H9 (cell line): ENCODE data around the gene CCDC69. TPM values are rescaled to one million over a fixed set of nuclear protein-coding genes. Genes with fewer than 3 reads are reported as not detected.

Source experiments
- DNase-seq: peaks from one replicate; pipeline ENCODE4 v3.0.0-alpha.2; 2017
- H2AFZ ChIP-seq: one replicate; pipeline ENCODE4 v1.6.1; 2013; ENCODE audit warnings: mild to moderate bottlenecking, low read length, control low read depth, moderate library complexity
- H2AK5ac ChIP-seq: 2 replicates; pipeline ENCODE4 v1.6.1; 2013; ENCODE audit warnings: low read length, control low read depth, mixed read lengths; ENCODE audit not compliant: insufficient read length
- H2BK120ac ChIP-seq: one replicate; pipeline ENCODE4 v1.6.1; 2013; ENCODE audit warnings: low read depth, mild to moderate bottlenecking, low read length, control low read depth, inconsistent platforms; ENCODE audit not compliant: poor library complexity, severe bottlenecking
- H2BK12ac ChIP-seq: 2 replicates; pipeline ENCODE4 v1.6.1; 2013; ENCODE audit warnings: low read length, control low read depth, mixed read lengths, low read depth; ENCODE audit not compliant: insufficient read length
- H2BK15ac ChIP-seq: 2 replicates; pipeline ENCODE4 v1.6.1; 2013; ENCODE audit warnings: low read depth, low read length, control low read depth
- H2BK20ac ChIP-seq: one replicate; pipeline ENCODE4 v1.6.1; 2013; ENCODE audit warnings: low read depth, mild to moderate bottlenecking, low read length, control low read depth, inconsistent platforms; ENCODE audit not compliant: poor library complexity, severe bottlenecking
- H2BK5ac ChIP-seq: 2 replicates; pipeline ENCODE4 v1.6.1; 2013; ENCODE audit warnings: low read length, control low read depth, mixed read lengths; ENCODE audit not compliant: insufficient read length
- H3K14ac ChIP-seq: 2 replicates; pipeline ENCODE4 v1.6.1; 2013; ENCODE audit warnings: low read length, control low read depth; ENCODE audit not compliant: insufficient read depth
- H3K18ac ChIP-seq: 2 replicates; pipeline ENCODE4 v1.6.1; 2013; ENCODE audit warnings: low read depth, mild to moderate bottlenecking, mixed read lengths, low read length, control low read depth; ENCODE audit not compliant: insufficient read length
- H3K23ac ChIP-seq: 2 replicates; pipeline ENCODE4 v1.6.1; 2013; ENCODE audit warnings: low read length, control low read depth, mixed read lengths, low read depth; ENCODE audit not compliant: insufficient read length
- H3K23me2 ChIP-seq: 2 replicates; pipeline ENCODE4 v1.6.1; 2013; ENCODE audit warnings: low read depth, mild to moderate bottlenecking, mixed read lengths, low read length, control low read depth; ENCODE audit not compliant: insufficient read length, poor library complexity, severe bottlenecking
- H3K27ac ChIP-seq: 2 replicates; pipeline ENCODE4 v1.5.1; 2013; ENCODE audit warnings: low read length, control low read depth, mixed read lengths, low read depth; ENCODE audit not compliant: insufficient read length
- H3K27me3 ChIP-seq: 2 replicates; pipeline ENCODE4 v1.6.1; 2013; ENCODE audit warnings: low read length, control low read depth, inconsistent platforms; ENCODE audit not compliant: insufficient read depth
- H3K4ac ChIP-seq: 2 replicates; pipeline ENCODE4 v1.6.1; 2013; ENCODE audit warnings: low read depth, mild to moderate bottlenecking, control low read depth, inconsistent platforms, low read length, moderate library complexity
- H3K4me1 ChIP-seq: 2 replicates; pipeline ENCODE4 v1.6.1; 2013; ENCODE audit warnings: low read length, control low read depth, inconsistent platforms; ENCODE audit not compliant: insufficient read depth
- H3K4me2 ChIP-seq: 2 replicates; pipeline ENCODE4 v1.6.1; 2013; ENCODE audit warnings: low read length, control low read depth, mixed read lengths; ENCODE audit not compliant: insufficient read length, insufficient read depth
- H3K56ac ChIP-seq: 2 replicates; pipeline ENCODE4 v1.6.1; 2013; ENCODE audit warnings: low read depth, mild to moderate bottlenecking, mixed read lengths, low read length, control low read depth; ENCODE audit not compliant: insufficient read length
- H3K79me1 ChIP-seq: 2 replicates; pipeline ENCODE4 v1.6.1; 2013; ENCODE audit warnings: low read depth, mild to moderate bottlenecking, moderate library complexity, low read length, control low read depth, inconsistent platforms; ENCODE audit not compliant: insufficient read depth, poor library complexity, severe bottlenecking
- H3K79me2 ChIP-seq: 2 replicates; pipeline ENCODE4 v1.6.1; 2013; ENCODE audit warnings: low read length, control low read depth, inconsistent platforms; ENCODE audit not compliant: insufficient read depth
- H3K9ac ChIP-seq: 2 replicates; pipeline ENCODE4 v1.6.1; 2013; ENCODE audit warnings: low read length, control low read depth, mixed read lengths; ENCODE audit not compliant: insufficient read length; ENCODE audit errors: extremely low read depth
- H3K9me3 ChIP-seq: one replicate; pipeline ENCODE4 v1.6.1; 2013; ENCODE audit warnings: low read depth, low read length, inconsistent platforms; ENCODE audit not compliant: control insufficient read depth
- H3T11ph ChIP-seq: one replicate; pipeline ENCODE4 v1.6.1; 2013; ENCODE audit warnings: mild to moderate bottlenecking, low read length, control low read depth, inconsistent platforms
- H4K20me1 ChIP-seq: one replicate; pipeline ENCODE4 v1.6.1; 2013; ENCODE audit not compliant: control insufficient read depth, insufficient read length, insufficient read depth
- H4K5ac ChIP-seq: 2 replicates; pipeline ENCODE4 v1.6.1; 2013; ENCODE audit warnings: low read depth, mild to moderate bottlenecking, mixed read lengths, low read length, control low read depth; ENCODE audit not compliant: insufficient read length
- H4K8ac ChIP-seq: replicated peaks from 2 replicates; pipeline ENCODE4 v1.6.1; 2013; ENCODE audit warnings: low read length, control low read depth, mixed read lengths, low read depth; ENCODE audit not compliant: insufficient read length
- H4K91ac ChIP-seq: 2 replicates; pipeline ENCODE4 v1.6.1; 2013; ENCODE audit warnings: low read depth, mild to moderate bottlenecking, moderate library complexity, mixed read lengths, low read length, control low read depth; ENCODE audit not compliant: insufficient read length
- H3K27ac Mint-ChIP-seq, 3 experiments: 2 replicates in 2 of 3; 3 replicates in 1 of 3; pipeline ENCODE4 v1.8.0; 2020 to 2021; ENCODE audit warnings: mixed read lengths in 3 of 3, mild to moderate bottlenecking in 1 of 3, moderate library complexity in 1 of 3
- H3K27me3 Mint-ChIP-seq: 2 replicates; pipeline ENCODE4 v1.8.0; 2021; ENCODE audit warnings: low read depth, mild to moderate bottlenecking, moderate library complexity, mixed read lengths
- H3K36me3 Mint-ChIP-seq, 3 experiments: 2 replicates in 2 of 3; 3 replicates in 1 of 3; pipeline ENCODE4 v1.8.0; 2020 to 2021; ENCODE audit warnings: low read depth in 3 of 3, mixed read lengths in 3 of 3; ENCODE audit not compliant: insufficient read depth in 1 of 3
- H3K4me1 Mint-ChIP-seq, 2 experiments: 2 replicates each; pipeline ENCODE4 v1.8.0; 2020; ENCODE audit warnings: mixed read lengths in 2 of 2
- H3K4me3 Mint-ChIP-seq, 2 experiments: 2 replicates in 1 of 2; 3 replicates in 1 of 2; pipeline ENCODE4 v1.8.0; 2020 to 2021; ENCODE audit warnings: mild to moderate bottlenecking in 2 of 2, mixed read lengths in 2 of 2, moderate library complexity in 1 of 2
- H3K9me3 Mint-ChIP-seq, 2 experiments: 2 replicates in 1 of 2; 3 replicates in 1 of 2; pipeline ENCODE4 v1.8.0; 2020; ENCODE audit warnings: mild to moderate bottlenecking in 2 of 2, mixed read lengths in 2 of 2, moderate library complexity in 1 of 2
- CTCF ChIP-seq: fragments of 200-600 bp; sonication (generic); conservative IDR thresholded peaks from 3 replicates; pipeline ENCODE4 v1.8.0; 2021; ENCODE audit warnings: antibody characterized with exemption, mild to moderate bottlenecking
- WGBS: extraction: QIAGEN DNeasy Blood & Tissue Kit; methylation state at CpG from one replicate; pipeline ENCODE4 v1.1.7; 2013; ENCODE audit warnings: missing lambda C conversion rate, low lambda C conversion rate, mixed read lengths; ENCODE audit not compliant: insufficient read length; ENCODE audit errors: extremely low coverage; 5-methylcytosine and 5-hydroxymethylcytosine counted together
- total RNA-seq: library from RNA; stranded (reverse); gene quantifications from 2 replicates; pipeline ENCODE4 v1.2.1, GENCODE V29; 2021

The CCDC69 gene
- total RNA-seq, 1 experiment from 2014 or later: 5.3 TPM

GRCh38 chr5:151262532-151262931, 38.6 kb upstream of the CCDC69 start:
- H3K79me2 ChIP-seq: no peaks in the 10 kb centered on the region
- H3K4me1 Mint-ChIP-seq: peaks cover 10 to 14% of the 10 kb centered on the region in 2 experiments
- no peak overlapping the region for H3T11ph ChIP-seq
- H2BK15ac ChIP-seq: no peak overlapping the region
- no peak overlapping the region for H4K91ac ChIP-seq
- TF ChIP-seq CTCF: no peak
- H3K9me3 ChIP-seq: no peaks in the 10 kb centered on the region
- H2BK20ac ChIP-seq: no peak overlapping the region
- no peaks in the 10 kb centered on the region for H3K27me3 Mint-ChIP-seq
- no peak overlapping the region for H4K5ac ChIP-seq
- H3K4me3 Mint-ChIP-seq: no peak overlapping the region
- no peak overlapping the region for H2BK12ac ChIP-seq
- H2AFZ ChIP-seq: no peak overlapping the region
- H3K4ac ChIP-seq: no peak overlapping the region
- H3K9me3 Mint-ChIP-seq: no peaks in the 10 kb centered on the region
- no peak overlapping the region for H2BK5ac ChIP-seq
- peaks cover 12 to 18% (median 15%) of the 10 kb centered on the region in 3 experiments for H3K36me3 Mint-ChIP-seq
- H4K8ac ChIP-seq: no peak overlapping the region
- H2AK5ac ChIP-seq: no peak overlapping the region
- H3K9ac ChIP-seq: no peak overlapping the region
- no peak overlapping the region for H3K56ac ChIP-seq
- H3K18ac ChIP-seq: no peak overlapping the region
- peaks cover 3% of the 10 kb centered on the region; the same call in 1 of the 2 replicates for H3K4me1 ChIP-seq
- no peak overlapping the region for H3K14ac ChIP-seq
- no peaks in the 10 kb centered on the region for H3K79me1 ChIP-seq
- DNase-seq: no peak
- no peak overlapping the region for H3K23ac ChIP-seq
- H3K27me3 ChIP-seq: no peaks in the 10 kb centered on the region
- H3K4me2 ChIP-seq: no peak overlapping the region
- H4K20me1 ChIP-seq: no peaks in the 10 kb centered on the region
- no peaks in the 10 kb centered on the region for H3K23me2 ChIP-seq
- WGBS: no CpG with 5 or more reads among the region's 3 CpGs
- no peak overlapping the region for H3K27ac ChIP-seq
- H3K27ac Mint-ChIP-seq: peak overlapping the region in 1 of 3 experiments; percentile 29; a peak in 1 of 7 replicates
- no peak overlapping the region for H2BK120ac ChIP-seq
